Germinal center (tissue), 1 donor: ENCODE results near the gene SEMA3B.
"Not testable (repeated sequence)": the region's sequence is repeated elsewhere in the genome, so short reads cannot be mapped to it uniquely, and the experiment has no call there.

Experiments
- DNase-seq: peaks from one replicate; pipeline ENCODE4 v3.0.0; 2012; ENCODE audit warnings: mixed read lengths, low spot score

The SEMA3B gene

GRCh38 chr3:50294089-50294488 is 25.1 kb downstream of the SEMA3B start:
- DNase-seq, result no peak

- DNase-seq, result no peak
These were observed 25.8 kb downstream of the SEMA3B start for GRCh38 chr3:50294492-50295403.

GRCh38 chr3:50295553-50296431 is 26.8 kb downstream of the SEMA3B start:
- DNase-seq, result no peak

- DNase-seq, result no peak
These were observed 27.9 kb downstream of the SEMA3B start for GRCh38 chr3:50296721-50297383.

- no peak for DNase-seq
These were observed 28.4 kb downstream of the SEMA3B start for GRCh38 chr3:50297384-50297775.

- no peak for DNase-seq
These were observed 29.2 kb downstream of the SEMA3B start for GRCh38 chr3:50297896-50298725.

GRCh38 chr3:50298836-50299637 is 30.1 kb downstream of the SEMA3B start, which contains the start of the genes HYAL3 and NAA80:
Gene HYAL3, minus strand, starts transcription at chr3:50299405. Its CDS starts 3,803 bp downstream, at chr3:50295602.
Gene NAA80, minus strand, starts transcription at chr3:50299405. Its CDS starts 1,942 bp downstream, at chr3:50297463.
- DNase-seq, result peak; percentile 99

GRCh38 chr3:50299638-50299928 is 30.6 kb downstream of the SEMA3B start:
- no peak for DNase-seq

- no peak for DNase-seq
These were observed 31.2 kb downstream of the SEMA3B start for GRCh38 chr3:50299929-50300680.

GRCh38 chr3:50300681-50301254 is 31.8 kb downstream of the SEMA3B start:
- DNase-seq, result no peak

- DNase-seq, result no peak
These were observed 33.4 kb downstream of the SEMA3B start for GRCh38 chr3:50302095-50303012.

- no peak for DNase-seq
These were observed 34.3 kb downstream of the SEMA3B start, which contains the start of gene HYAL1 for GRCh38 chr3:50303013-50303815. Gene HYAL1, minus strand, starts transcription at chr3:50303574. Its CDS starts 618 bp downstream, at chr3:50302956.

- no peak for DNase-seq
These were observed 35.7 kb downstream of the SEMA3B start for GRCh38 chr3:50304601-50305000.

GRCh38 chr3:50312041-50312440 is 43.1 kb downstream of the SEMA3B start:
- DNase-seq, result not testable (repeated sequence)

GRCh38 chr3:50314342-50314741 is 45.4 kb downstream of the SEMA3B start:
- no peak for DNase-seq

- no peak for DNase-seq
These were observed 45.9 kb downstream of the SEMA3B start for GRCh38 chr3:50314816-50315215.

- no peak for DNase-seq
These were observed 47.8 kb downstream of the SEMA3B start for GRCh38 chr3:50316657-50317242.
